NCI-H1092 (cell line): ENCODE results near the gene CLCA4.

ENCODE experiments used
- DNase-seq: peaks from one replicate; lab custom pipeline; 2025; lab: John Stamatoyannopoulos, UW

The CLCA4 gene

GRCh38 chr1:86616871-86617270 lies 70.0 kb downstream of the CLCA4 start:
- DNase-seq, result no peak

DNA sequence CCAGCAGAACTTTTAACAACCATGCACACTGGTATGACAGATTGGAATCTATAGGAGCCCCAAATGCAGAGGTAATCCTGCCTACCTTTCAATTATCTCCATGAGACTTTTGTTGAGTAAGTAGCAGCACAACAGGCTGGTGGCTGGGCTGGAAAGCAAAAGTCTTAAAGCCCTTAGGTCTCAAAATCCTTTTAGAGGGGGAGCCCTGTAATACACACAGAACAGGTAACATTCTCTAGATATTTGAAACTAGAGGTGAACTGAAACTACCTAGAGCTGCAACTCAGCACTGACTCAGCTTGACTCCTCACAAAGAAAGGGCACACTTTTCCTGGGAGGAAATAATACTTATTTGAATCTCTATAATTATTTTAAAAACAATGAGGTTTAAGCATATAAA lies 71.5 kb downstream of the CLCA4 start:
- no peak for DNase-seq

DNA sequence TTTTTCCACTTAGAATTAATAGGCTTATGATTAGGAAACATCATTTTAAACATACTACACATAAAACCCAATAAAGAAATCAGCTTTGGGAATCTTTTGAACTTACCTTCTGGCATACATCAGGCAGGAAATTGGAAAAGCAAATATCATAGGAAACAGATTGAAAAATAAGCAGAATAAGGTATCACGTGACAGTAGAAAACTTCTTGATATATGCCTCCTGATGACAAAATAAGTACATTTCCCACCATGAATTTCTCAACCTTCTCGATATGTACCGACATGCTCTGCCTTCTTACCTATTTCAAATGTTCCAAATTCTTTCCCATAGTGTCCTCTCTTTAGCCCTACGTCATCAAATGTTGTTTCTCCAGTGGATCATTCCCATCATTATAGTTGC lies 72.4 kb downstream of the CLCA4 start:
- no peak for DNase-seq

- no peak for DNase-seq
Measured at GRCh38 chr1:86621286-86621685, 74.4 kb downstream of the CLCA4 start.
